AG10803 (cell line): ENCODE results near the gene ENTHD1.

Source experiments
- DNase-seq: peaks from one replicate; pipeline ENCODE4 v3.0.0; 2010; ENCODE audit warnings: low read depth
- H3K4me3 ChIP-seq: 2 replicates; pipeline ENCODE4 v1.5.1; 2011; ENCODE audit warnings: mild to moderate bottlenecking, low read length, control low read depth
- TF ChIP-seq, protein P1 (sequence below): conservative IDR thresholded peaks from 2 replicates; pipeline ENCODE4 v1.5.1; 2011; ENCODE audit warnings: mild to moderate bottlenecking, low read length, control low read depth, inconsistent platforms

Gene ENTHD1

GRCh38 chr22:39932166-39932565 is 38.6 kb upstream of the ENTHD1 start:
- TF ChIP-seq, protein P1, sequence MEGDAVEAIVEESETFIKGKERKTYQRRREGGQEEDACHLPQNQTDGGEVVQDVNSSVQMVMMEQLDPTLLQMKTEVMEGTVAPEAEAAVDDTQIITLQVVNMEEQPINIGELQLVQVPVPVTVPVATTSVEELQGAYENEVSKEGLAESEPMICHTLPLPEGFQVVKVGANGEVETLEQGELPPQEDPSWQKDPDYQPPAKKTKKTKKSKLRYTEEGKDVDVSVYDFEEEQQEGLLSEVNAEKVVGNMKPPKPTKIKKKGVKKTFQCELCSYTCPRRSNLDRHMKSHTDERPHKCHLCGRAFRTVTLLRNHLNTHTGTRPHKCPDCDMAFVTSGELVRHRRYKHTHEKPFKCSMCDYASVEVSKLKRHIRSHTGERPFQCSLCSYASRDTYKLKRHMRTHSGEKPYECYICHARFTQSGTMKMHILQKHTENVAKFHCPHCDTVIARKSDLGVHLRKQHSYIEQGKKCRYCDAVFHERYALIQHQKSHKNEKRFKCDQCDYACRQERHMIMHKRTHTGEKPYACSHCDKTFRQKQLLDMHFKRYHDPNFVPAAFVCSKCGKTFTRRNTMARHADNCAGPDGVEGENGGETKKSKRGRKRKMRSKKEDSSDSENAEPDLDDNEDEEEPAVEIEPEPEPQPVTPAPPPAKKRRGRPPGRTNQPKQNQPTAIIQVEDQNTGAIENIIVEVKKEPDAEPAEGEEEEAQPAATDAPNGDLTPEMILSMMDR, result no peak
- no peak overlapping the region for H3K4me3 ChIP-seq
- DNase-seq, result no peak

- DNase-seq, result no peak
- TF ChIP-seq, protein P1, result no peak
These were observed 37.7 kb upstream of the ENTHD1 start for GRCh38 chr22:39931251-39931650.

GRCh38 chr22:39928536-39929520 is 35.3 kb upstream of the ENTHD1 start:
- no peak overlapping the region for H3K4me3 ChIP-seq
- no peak for DNase-seq
- TF ChIP-seq, protein P1, result no peak

More at GRCh38 chr22:39931251-39931650, 37.7 kb upstream of the ENTHD1 start:
- no peak overlapping the region for H3K4me3 ChIP-seq

- no peak for DNase-seq
- TF ChIP-seq, protein P1, result no peak
- no peak overlapping the region for H3K4me3 ChIP-seq
These were observed 34.0 kb upstream of the ENTHD1 start for GRCh38 chr22:39927544-39927943.

- TF ChIP-seq, protein P1, result no peak
- H3K4me3 ChIP-seq, result no peak overlapping the region
- DNase-seq, result no peak
These were observed 33.2 kb upstream of the ENTHD1 start for GRCh38 chr22:39926753-39927152.

DNA sequence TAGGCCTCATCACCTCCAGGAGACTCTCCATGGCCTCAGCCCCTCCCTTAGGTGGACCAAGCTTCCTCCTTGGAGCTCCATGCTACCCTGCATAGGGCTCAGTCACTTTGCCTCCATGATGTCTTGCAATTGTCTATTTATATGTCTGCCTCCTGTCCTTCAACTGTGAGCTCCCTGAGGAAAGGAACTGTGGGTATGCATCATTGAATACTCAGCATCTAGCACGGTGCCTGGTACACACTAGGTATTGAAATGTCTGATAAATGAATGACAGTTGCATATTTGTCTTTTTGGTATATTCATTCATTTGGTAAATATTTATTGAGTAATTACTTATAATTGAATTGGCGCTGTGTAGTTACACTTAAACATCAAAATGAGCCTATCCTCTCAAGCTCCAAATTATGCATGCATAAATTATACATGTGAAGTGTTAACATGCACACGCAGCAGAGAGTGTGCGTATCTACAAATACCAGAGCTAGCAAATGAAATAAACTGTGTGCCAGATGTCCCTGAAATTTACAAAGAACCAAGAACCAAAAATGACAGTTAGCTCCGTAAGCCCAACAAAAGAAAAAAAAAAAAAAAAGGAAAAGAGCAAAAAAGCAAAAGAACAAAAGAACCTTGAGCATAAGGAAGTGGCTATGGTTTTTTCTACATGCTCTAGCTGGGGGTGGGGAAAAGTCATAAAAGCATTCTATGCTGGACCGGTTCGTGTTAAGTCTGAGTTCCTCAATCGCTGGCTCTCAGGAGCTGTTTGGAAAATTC is 32.5 kb upstream of the ENTHD1 start:
- TF ChIP-seq, protein P1, result no peak
- H3K4me3 ChIP-seq, result no peak overlapping the region
- no peak for DNase-seq
